A673 (cell line): ENCODE results near the gene PRR23A.

Experiments used
- EZH2 ChIP-seq: fragments of 200-600 bp; sonication (generic); IDR thresholded peaks from 2 replicates; pipeline ENCODE4 v1.6.1; 2017; ENCODE audit warnings: borderline replicate concordance, low read depth, mild to moderate bottlenecking, mixed read lengths, antibody characterized with exemption, low read length; ENCODE audit not compliant: poor library complexity, severe bottlenecking
- TF ChIP-seq, protein P1 (sequence below): fragments of 300-800, 200-600 bp; sonication (generic); conservative IDR thresholded peaks from 2 replicates; pipeline ENCODE4 v1.5.1; 2017; ENCODE audit warnings: low read depth, mild to moderate bottlenecking, antibody characterized with exemption, low read length, moderate library complexity, mixed read lengths

DNA sequence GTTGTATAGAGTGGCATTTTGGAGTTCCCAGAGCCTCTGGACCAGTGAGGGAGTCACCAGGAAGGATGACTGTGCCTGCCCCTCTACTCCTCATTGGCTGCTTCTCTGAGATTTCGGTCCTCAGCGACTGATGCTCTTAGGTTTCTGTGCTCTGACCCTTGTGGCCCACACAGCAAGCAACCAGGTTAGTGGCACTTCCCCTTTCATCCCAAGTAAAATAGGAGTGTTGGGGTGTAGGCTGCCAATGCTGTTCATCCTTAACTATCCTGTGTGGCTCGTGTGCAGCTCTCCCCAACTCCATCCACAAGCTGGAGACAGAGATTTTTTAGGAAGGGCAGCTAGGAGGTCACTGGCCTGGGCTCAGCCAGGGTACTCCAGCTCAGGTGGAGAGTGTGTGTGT, 21.3 kb downstream of the PRR23A start:
- TF ChIP-seq, protein P1, sequence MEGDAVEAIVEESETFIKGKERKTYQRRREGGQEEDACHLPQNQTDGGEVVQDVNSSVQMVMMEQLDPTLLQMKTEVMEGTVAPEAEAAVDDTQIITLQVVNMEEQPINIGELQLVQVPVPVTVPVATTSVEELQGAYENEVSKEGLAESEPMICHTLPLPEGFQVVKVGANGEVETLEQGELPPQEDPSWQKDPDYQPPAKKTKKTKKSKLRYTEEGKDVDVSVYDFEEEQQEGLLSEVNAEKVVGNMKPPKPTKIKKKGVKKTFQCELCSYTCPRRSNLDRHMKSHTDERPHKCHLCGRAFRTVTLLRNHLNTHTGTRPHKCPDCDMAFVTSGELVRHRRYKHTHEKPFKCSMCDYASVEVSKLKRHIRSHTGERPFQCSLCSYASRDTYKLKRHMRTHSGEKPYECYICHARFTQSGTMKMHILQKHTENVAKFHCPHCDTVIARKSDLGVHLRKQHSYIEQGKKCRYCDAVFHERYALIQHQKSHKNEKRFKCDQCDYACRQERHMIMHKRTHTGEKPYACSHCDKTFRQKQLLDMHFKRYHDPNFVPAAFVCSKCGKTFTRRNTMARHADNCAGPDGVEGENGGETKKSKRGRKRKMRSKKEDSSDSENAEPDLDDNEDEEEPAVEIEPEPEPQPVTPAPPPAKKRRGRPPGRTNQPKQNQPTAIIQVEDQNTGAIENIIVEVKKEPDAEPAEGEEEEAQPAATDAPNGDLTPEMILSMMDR = no peak
- TF ChIP-seq EZH2 = no peak
